Lower lobe of right lung (tissue), 2 donors: ENCODE results near the gene FAM13C. TPM values are rescaled to one million over a fixed set of nuclear protein-coding genes. Genes with fewer than 3 reads are reported as not detected.
"Not testable (repeated sequence)": the region's sequence is repeated elsewhere in the genome, so short reads cannot be mapped to it uniquely, and the experiment has no call there.

Source experiments
- ATAC-seq, 2 donors: fragments of 200-7000 bp; cut with Tn5 transposase; one replicate each; pipeline ENCODE4 v1.9.1; 2020 to 2022; ENCODE audit warnings: mild to moderate bottlenecking in 2 of 2, moderate library complexity in 2 of 2
- DNase-seq: peaks from one replicate; pipeline ENCODE4 v3.0.0-alpha.2; 2020
- H3K27ac ChIP-seq: fragments of 200-600 bp; one replicate; pipeline ENCODE4 v1.8.0; 2022
- H3K27me3 ChIP-seq: fragments of 200-600 bp; one replicate; pipeline ENCODE4 v1.8.0; 2022; ENCODE audit warnings: low read depth
- H3K36me3 ChIP-seq: fragments of 200-600 bp; one replicate; pipeline ENCODE4 v1.8.0; 2022; ENCODE audit warnings: mild to moderate bottlenecking
- H3K4me1 ChIP-seq: fragments of 200-600 bp; one replicate; pipeline ENCODE4 v1.8.0; 2022
- H3K4me3 ChIP-seq: fragments of 200-600 bp; one replicate; pipeline ENCODE4 v1.8.0; 2022; ENCODE audit warnings: mild to moderate bottlenecking
- H3K9me3 ChIP-seq: fragments of 200-600 bp; one replicate; pipeline ENCODE4 v1.8.0; 2022
- CTCF ChIP-seq: fragments of 200-600 bp; IDR thresholded peaks from one replicate; pipeline ENCODE4 v1.8.0; 2022; ENCODE audit warnings: antibody characterized with exemption, mild to moderate bottlenecking
- intact Hi-C: fragments of 100-400 bp; cut with DNase I; formaldehyde crosslinking; loops from one replicate; pipeline ENCODE4 v1.11.0; 2022
- long read RNA-seq: library from polyadenylated mRNA; unstranded; transcript quantifications from one replicate; pipeline ENCODE4 v2.0.0, GENCODE V29; 2021
- total RNA-seq: library from RNA; stranded (reverse); fragmentation: NEBNext Ultra II Directional; extraction: Animal tissue kit (Norgen Biotek cat#: 25700); gene quantifications from one replicate; pipeline ENCODE4 v1.2.1, GENCODE V29; 2021
- donor health status: DM: no; HTN: yes; CAD: no; lungs with severe emphysema.

Gene FAM13C
- total RNA-seq = 13.9 TPM
- long read RNA-seq, transcript FAM13C-217 (14 exons, 3,333 nt) = major isoform, 5 of 25 reads
- long read RNA-seq, partial matches to known transcripts = 7 of 25 reads
- long read RNA-seq, other reads (novel, unspliced or antisense) = 9 of 25 reads

GRCh38 chr10:59362144-59362958, at the start of gene FAM13C:
FAM13C (minus strand) TSS chr10:59362549; CDS start chr10:59362460, 89 bp downstream.
- Histone ChIP-seq H3K4me3 (peak within 1 kb of the TSS; percentile 60), H3K27ac (peak within 1 kb of the TSS; percentile 84), H3K36me3 (no peaks in the 10 kb centered on the region), H3K27me3 (no peaks in the 10 kb centered on the region), H3K4me1 (peaks cover 32% of the 10 kb centered on the region), H3K9me3 (no peaks in the 10 kb centered on the region)
- ATAC-seq (peak; percentile 91 to 93), DNase-seq (peak; percentile 74)
- intact Hi-C loops = no loop called here
- no peak for TF ChIP-seq CTCF

- peaks cover 6% of the 10 kb centered on the region for H3K9me3 ChIP-seq
- no peaks in the 10 kb centered on the region for H3K36me3 ChIP-seq
- TF ChIP-seq CTCF = no peak
- no peaks in the 10 kb centered on the region for H3K27me3 ChIP-seq
- H3K4me1 ChIP-seq = no peaks in the 10 kb centered on the region
- no peak overlapping the region for H3K4me3 ChIP-seq
- no peak for DNase-seq
- intact Hi-C loops = no loop called here
- H3K27ac ChIP-seq = no peak overlapping the region
- no peak for ATAC-seq
Observed at GRCh38 chr10:59405235-59405634, 42.9 kb upstream of the FAM13C start.

- intact Hi-C loops = no loop called here
- ATAC-seq = no peak
- H3K4me1 ChIP-seq = no peaks in the 10 kb centered on the region
- H3K36me3 ChIP-seq = no peaks in the 10 kb centered on the region
- DNase-seq = no peak
- H3K27me3 ChIP-seq = no peaks in the 10 kb centered on the region
- no peaks in the 10 kb centered on the region for H3K9me3 ChIP-seq
- no peak overlapping the region for H3K4me3 ChIP-seq
- TF ChIP-seq CTCF = no peak
- H3K27ac ChIP-seq = no peak overlapping the region
Observed at GRCh38 chr10:59400214-59400613, 37.9 kb upstream of the FAM13C start.

- H3K27me3 ChIP-seq, H3K4me1 ChIP-seq, DNase-seq, ATAC-seq, H3K27ac ChIP-seq, H3K36me3 ChIP-seq, H3K9me3 ChIP-seq, H3K4me3 ChIP-seq, intact Hi-C loops: not testable (repeated sequence)
Observed at GRCh38 chr10:59399329-59399728, 37.0 kb upstream of the FAM13C start.

GRCh38 chr10:59397961-59398360, 35.6 kb upstream of the FAM13C start:
- Histone ChIP-seq H3K9me3 (no peaks in the 10 kb centered on the region), H3K4me1 (no peaks in the 10 kb centered on the region), H3K27ac (no peak overlapping the region), H3K4me3 (no peak overlapping the region), H3K36me3 (no peaks in the 10 kb centered on the region), H3K27me3 (no peaks in the 10 kb centered on the region)
- TF ChIP-seq CTCF = no peak
- ATAC-seq = no peak
- DNase-seq = no peak
- intact Hi-C loops = no loop called here

GRCh38 chr10:59395984-59396383, 33.6 kb upstream of the FAM13C start:
- H3K36me3 ChIP-seq = no peaks in the 10 kb centered on the region
- no peaks in the 10 kb centered on the region for H3K27me3 ChIP-seq
- H3K27ac ChIP-seq = no peak overlapping the region
- no peak overlapping the region for H3K4me3 ChIP-seq
- no peaks in the 10 kb centered on the region for H3K4me1 ChIP-seq
- no peaks in the 10 kb centered on the region for H3K9me3 ChIP-seq
- intact Hi-C loops = no loop called here
- no peak for DNase-seq
- no peak for TF ChIP-seq CTCF
- ATAC-seq = no peak
